Raji (cell line): ENCODE measurements around the gene DNAJA2.

ENCODE experiments used
- POLR2A ChIP-seq: IDR thresholded peaks from 2 replicates; pipeline ENCODE4 v1.6.1; 2011; ENCODE audit warnings: low read depth, low read length, control low read depth; ENCODE audit not compliant: insufficient read depth

DNAJA2 gene

GRCh38 chr16:46948548-46949166, 24.8 kb downstream of the DNAJA2 start:
- no peak for TF ChIP-seq POLR2A

- TF ChIP-seq POLR2A: no peak
Observed at GRCh38 chr16:46947900-46948547, 25.4 kb downstream of the DNAJA2 start.

- no peak for TF ChIP-seq POLR2A
Observed at GRCh38 chr16:46937536-46937935, 35.9 kb downstream of the DNAJA2 start.

GRCh38 chr16:46932802-46933201, 40.7 kb downstream of the DNAJA2 start:
- no peak for TF ChIP-seq POLR2A

- TF ChIP-seq POLR2A: no peak
Observed at GRCh38 chr16:46930861-46931260, 42.6 kb downstream of the DNAJA2 start.

- TF ChIP-seq POLR2A: no peak
Observed at GRCh38 chr16:46929378-46930332, 43.8 kb downstream of the DNAJA2 start.

GRCh38 chr16:46928811-46929210, 44.7 kb downstream of the DNAJA2 start:
- TF ChIP-seq POLR2A: no peak

- TF ChIP-seq POLR2A: no peak
Observed at GRCh38 chr16:46927273-46927672, 46.2 kb downstream of the DNAJA2 start.

- TF ChIP-seq POLR2A: no peak
Observed at GRCh38 chr16:46926470-46927225, 46.8 kb downstream of the DNAJA2 start.

GRCh38 chr16:46924402-46924801, 49.1 kb downstream of the DNAJA2 start:
- no peak for TF ChIP-seq POLR2A

- TF ChIP-seq POLR2A: no peak
Observed at GRCh38 chr16:46923513-46924295, 49.8 kb downstream of the DNAJA2 start.

GRCh38 chr16:46922239-46922638, 51.2 kb downstream of the DNAJA2 start:
- no peak for TF ChIP-seq POLR2A

- no peak for TF ChIP-seq POLR2A
Observed at GRCh38 chr16:46920402-46921068, 52.9 kb downstream of the DNAJA2 start.

- TF ChIP-seq POLR2A: no peak
Observed at GRCh38 chr16:46918905-46919792, 54.3 kb downstream of the DNAJA2 start.
